Measurements from ENCODE around the gene NRTN.

NRTN gene

GRCh38 chr19:5817218-5817617 is 12.4 kb downstream of the NRTN start:
- no peak for DNase-seq

GRCh38 chr19:5818594-5818993 is 13.7 kb downstream of the NRTN start:
- DNase-seq, result no peak

- no peak for DNase-seq
Measured at GRCh38 chr19:5820785-5821184, 15.9 kb downstream of the NRTN start.

- no peak for DNase-seq
Measured at GRCh38 chr19:5821521-5822180, 16.8 kb downstream of the NRTN start.

GRCh38 chr19:5822181-5822844 is 17.4 kb downstream of the NRTN start:
- DNase-seq, result no peak

GRCh38 chr19:5823579-5824281 is 18.9 kb downstream of the NRTN start:
- no peak for DNase-seq

GRCh38 chr19:5824751-5825150 is 19.9 kb downstream of the NRTN start:
- DNase-seq, result no peak

GRCh38 chr19:5825178-5825577 is 20.3 kb downstream of the NRTN start:
- peak in 1 of 2 donors; percentile 8 for DNase-seq

- DNase-seq, result peak; percentile 21 to 40
Measured at GRCh38 chr19:5826531-5827341, 21.9 kb downstream of the NRTN start.

- no peak for DNase-seq
Measured at GRCh38 chr19:5827342-5827890, 22.5 kb downstream of the NRTN start.

GRCh38 chr19:5827891-5828660 is 23.2 kb downstream of the NRTN start:
- peak; percentile 88 to 97 for DNase-seq

- DNase-seq, result no peak
Measured at GRCh38 chr19:5828661-5829566, 24.0 kb downstream of the NRTN start.

GRCh38 chr19:5829567-5830310 is 24.9 kb downstream of the NRTN start:
- no peak for DNase-seq

GRCh38 chr19:5831159-5831558 is 26.3 kb downstream of the NRTN start:
- no peak for DNase-seq

GRCh38 chr19:5832061-5832460 is 27.2 kb downstream of the NRTN start:
- DNase-seq, result no peak

GRCh38 chr19:5832527-5833216 is 27.8 kb downstream of the NRTN start:
- DNase-seq, result no peak

- DNase-seq, result no peak
Measured at GRCh38 chr19:5837761-5838352, 33.0 kb downstream of the NRTN start.

GRCh38 chr19:5838353-5839064 is 33.6 kb downstream of the NRTN start:
- DNase-seq, result no peak
